Ureter (tissue), 1 donor: ENCODE results near the gene MT1H. TPM values are rescaled to one million over a fixed set of nuclear protein-coding genes. Genes with fewer than 3 reads are reported as not detected.
"Not testable (repeated sequence)": the region's sequence is repeated elsewhere in the genome, so short reads cannot be mapped to it uniquely, and the experiment has no call there.

Experiments used
- DNase-seq: peaks from one replicate; pipeline ENCODE4 v3.0.0-alpha.2; 2020; ENCODE audit warnings: low spot score
- total RNA-seq: library from RNA; stranded (reverse); gene quantifications from one replicate; pipeline ENCODE4 v1.2.4, GENCODE V29; 2023
- donor health status: DM: yes; HTN: yes; CAD: no.

The MT1H gene
- not detected for total RNA-seq

- DNase-seq: no peak
These were observed at the start of gene MT1H for GRCh38 chr16:56669005-56669839. TSS of gene MT1H (plus strand) at chr16:56669814. CDS start at chr16:56669885, 71 bp downstream.

GRCh38 chr16:56620339-56620897 lies 49.2 kb upstream of the MT1H start:
- no peak for DNase-seq

- not testable (repeated sequence) for DNase-seq
These were observed 47.8 kb upstream of the MT1H start for GRCh38 chr16:56621665-56622445.

- DNase-seq: not testable (repeated sequence)
These were observed 46.4 kb upstream of the MT1H start for GRCh38 chr16:56623184-56623583.

GRCh38 chr16:56623637-56624036 lies 46.0 kb upstream of the MT1H start:
- DNase-seq: no peak

- peak; percentile 74 for DNase-seq
These were observed 44.3 kb upstream of the MT1H start, which contains the start of gene MT1E for GRCh38 chr16:56625140-56625942. TSS of gene MT1E (plus strand) at chr16:56625781. CDS start at chr16:56625852, 71 bp downstream.

GRCh38 chr16:56625943-56626654 lies 43.5 kb upstream of the MT1H start:
- DNase-seq: no peak

GRCh38 chr16:56626685-56627084 lies 42.9 kb upstream of the MT1H start:
- DNase-seq: no peak

GRCh38 chr16:56628486-56629350 lies 40.9 kb upstream of the MT1H start:
- DNase-seq: no peak

GRCh38 chr16:56629531-56629930 lies 40.1 kb upstream of the MT1H start:
- no peak for DNase-seq

- no peak for DNase-seq
These were observed 39.5 kb upstream of the MT1H start for GRCh38 chr16:56630134-56630533.

GRCh38 chr16:56631197-56631596 lies 38.4 kb upstream of the MT1H start:
- no peak for DNase-seq

GRCh38 chr16:56631832-56632155 lies 37.8 kb upstream of the MT1H start:
- DNase-seq: no peak

- DNase-seq: peak; percentile 58
These were observed 37.3 kb upstream of the MT1H start, which contains the start of gene MT1M for GRCh38 chr16:56632156-56632847. TSS of gene MT1M (plus strand) at chr16:56632659. CDS start at chr16:56632732, 73 bp downstream.

GRCh38 chr16:56632848-56633365 lies 36.7 kb upstream of the MT1H start:
- no peak for DNase-seq

GRCh38 chr16:56633535-56633934 lies 36.1 kb upstream of the MT1H start:
- no peak for DNase-seq

- DNase-seq: no peak
These were observed 34.7 kb upstream of the MT1H start for GRCh38 chr16:56634715-56635440.

GRCh38 chr16:56635441-56635967 lies 34.1 kb upstream of the MT1H start:
- no peak for DNase-seq
